Endothelial cell of umbilical vein (primary cell): ENCODE data around the gene GRIK3. TPM values are rescaled to one million over a fixed set of nuclear protein-coding genes. Genes with fewer than 3 reads are reported as not detected.

ENCODE experiments used
- BruUV-seq: library from RNA; stranded (reverse); fragments of 400-500 nt; replicated peaks from 2 replicates; lab custom pipeline; 2021; lab: Mats Ljungman, UMichigan
- CTCF ChIA-PET: fragments of 300-600, 350-600 bp; sonication (Branson Sonifier 250); formaldehyde crosslinking; loops from one replicate; lab custom pipeline; 2021; ENCODE audit warnings: antibody characterized with exemption, inconsistent platforms; lab: Charles Lee
- POLR2A ChIA-PET: fragments of 300-600, 350-600 bp; sonication (Branson Sonifier 250); formaldehyde crosslinking; loops from one replicate; lab custom pipeline; 2021; ENCODE audit warnings: antibody characterized with exemption, inconsistent platforms; lab: Charles Lee
- DNase-seq: peaks from one replicate; pipeline ENCODE4 v3.0.0-alpha.2; 2011; ENCODE audit warnings: low read depth, low spot score
- FAIRE-seq: peaks from 2 replicates; lab custom pipeline; 2011; peaks lifted over from hg19 to GRCh38; lab: Jason Lieb, UNC
- H2AFZ ChIP-seq: 2 replicates; pipeline ENCODE4 v1.6.0; 2012; ENCODE audit warnings: low read depth, low read length, control low read depth, inconsistent platforms
- H3K27ac ChIP-seq: 2 replicates; pipeline ENCODE4 v1.5.1; 2011; ENCODE audit warnings: low read depth, mild to moderate bottlenecking, control low read depth, low read length, moderate library complexity; ENCODE audit not compliant: insufficient read depth
- H3K27me3 ChIP-seq, 2 experiments: 2 replicates each; pipeline versions ENCODE4 v1.6.0 to v1.6.1; 2011; ENCODE audit warnings: low read length in 2 of 2, mixed read lengths in 1 of 2; ENCODE audit not compliant: control insufficient read depth in 2 of 2, insufficient read depth in 2 of 2
- H3K36me3 ChIP-seq, 2 experiments: 2 replicates in 1 of 2; 3 replicates in 1 of 2; pipeline ENCODE4 v1.5.1; 2011; ENCODE audit warnings: low read length in 2 of 2, mild to moderate bottlenecking in 1 of 2, moderate library complexity in 1 of 2; ENCODE audit not compliant: control insufficient read depth in 2 of 2, insufficient read depth in 2 of 2; ENCODE audit errors: extremely low read depth in 1 of 2
- H3K4me1 ChIP-seq: 3 replicates; pipeline ENCODE4 v1.5.1; 2011; ENCODE audit warnings: mild to moderate bottlenecking, low read length; ENCODE audit not compliant: control insufficient read depth, insufficient read depth; ENCODE audit errors: extremely low read depth
- H3K4me2 ChIP-seq: 2 replicates; pipeline ENCODE4 v1.6.1; 2011; ENCODE audit warnings: low read length, control low read depth, mixed read lengths; ENCODE audit not compliant: insufficient read depth
- H3K4me3 ChIP-seq, 3 experiments: fragments of 200-600 bp in 1 of 3; sonication (generic), shearing (Covaris generic) in 1 of 3; replicated peaks in 1 of 3; 2 replicates each; pipeline ENCODE4 v1.5.1; 2011 to 2016; ENCODE audit warnings: control low read depth in 3 of 3, low read length in 3 of 3, mild to moderate bottlenecking in 2 of 3, inconsistent platforms in 1 of 3, low read depth in 1 of 3, moderate library complexity in 1 of 3; ENCODE audit not compliant: insufficient read depth in 1 of 3
- H3K79me2 ChIP-seq: 2 replicates; pipeline ENCODE4 v1.6.0; 2012; ENCODE audit warnings: low read length, inconsistent platforms; ENCODE audit not compliant: control insufficient read depth, insufficient read depth
- H3K9ac ChIP-seq: replicated peaks from 2 replicates; pipeline ENCODE3; 2011; ENCODE audit warnings: low read length, control low read depth; ENCODE audit not compliant: insufficient read depth; ENCODE audit errors: extremely low read depth
- H3K9me1 ChIP-seq: replicated peaks from 3 replicates; pipeline ENCODE4 v1.6.0; 2011; ENCODE audit warnings: mild to moderate bottlenecking, low read length; ENCODE audit not compliant: control insufficient read depth, insufficient read depth; ENCODE audit errors: extremely low read depth
- H3K9me3 ChIP-seq: replicated peaks from 2 replicates; pipeline ENCODE4 v1.5.1; 2012; ENCODE audit warnings: low read length, inconsistent platforms; ENCODE audit not compliant: control insufficient read depth, insufficient read depth
- H4K20me1 ChIP-seq: replicated peaks from 2 replicates; pipeline ENCODE3; 2011; ENCODE audit warnings: mild to moderate bottlenecking, low read length; ENCODE audit not compliant: control insufficient read depth, insufficient read depth; ENCODE audit errors: extremely low read depth
- CTCF ChIP-seq, 2 donors: IDR thresholded peaks; 1 replicate in 1 of 2; 2 replicates in 1 of 2; pipeline ENCODE4 v1.5.1; 2011; ENCODE audit warnings: low read length in 2 of 2, mild to moderate bottlenecking in 2 of 2, moderate library complexity in 2 of 2, control low read depth in 1 of 2, inconsistent platforms in 1 of 2, low read depth in 1 of 2; ENCODE audit not compliant: insufficient read depth in 1 of 2; ENCODE audit errors: extremely low read depth in 1 of 2
- EZH2 ChIP-seq: IDR thresholded peaks from 2 replicates; pipeline ENCODE4 v1.6.1; 2012; ENCODE audit warnings: borderline replicate concordance, low read depth, mild to moderate bottlenecking, moderate library complexity, low read length, inconsistent platforms; ENCODE audit not compliant: severe bottlenecking
- FOS ChIP-seq: IDR thresholded peaks from 2 replicates; pipeline ENCODE4 v1.6.1; 2011; ENCODE audit warnings: mild to moderate bottlenecking, low read length, moderate library complexity, borderline replicate concordance; ENCODE audit not compliant: insufficient read depth
- GATA2 ChIP-seq: IDR thresholded peaks from 2 replicates; pipeline ENCODE4 v1.7.0; 2011; ENCODE audit warnings: low read depth, mild to moderate bottlenecking, moderate library complexity, mixed read lengths, low read length; ENCODE audit not compliant: insufficient read length, insufficient read depth
- JUN ChIP-seq: IDR thresholded peaks from 2 replicates; pipeline ENCODE4 v1.6.1; 2011; ENCODE audit warnings: borderline replicate concordance, low read depth; ENCODE audit not compliant: insufficient read length, insufficient read depth
- MYC ChIP-seq: IDR thresholded peaks from one replicate; pipeline ENCODE4 v1.6.1; 2011; ENCODE audit warnings: mild to moderate bottlenecking, low read depth, low read length
- POLR2A ChIP-seq: IDR thresholded peaks from 2 replicates; pipeline ENCODE4 v1.6.1; 2012; ENCODE audit warnings: low read depth, mild to moderate bottlenecking, control low read depth, low read length
- POLR2AphosphoS5 ChIP-seq: IDR thresholded peaks from 2 replicates; pipeline ENCODE4 v1.6.1; 2012; ENCODE audit warnings: low read depth, mild to moderate bottlenecking, control low read depth, low read length, moderate library complexity; ENCODE audit not compliant: insufficient read depth
- dilution Hi-C: fragments of 300-500 bp; cut with MboI; formaldehyde crosslinking; loops from one replicate; pipeline ENCODE4 v1.15.0; 2019; ENCODE audit warnings: low sequenced_read_pairs; ENCODE audit not compliant: extremely low pct_ligation_motif_present
- intact Hi-C: fragments of 100-400 bp; cut with micrococcal nuclease; formaldehyde crosslinking; loops from one replicate; pipeline ENCODE4 v1.10.0; 2022
- polyA plus RNA-seq, 4 experiments: library from polyadenylated mRNA; depleted of rRNA in 3 of 4; stranded (reverse) in 3 of 4; unstranded in 1 of 4; fragments of >200 nt; gene quantifications; 2 replicates each; pipeline versions ENCODE4 v1.2.1 to v1.2.3, GENCODE V29; 2011 to 2012; ENCODE audit warnings: missing spikeins in 1 of 4
- total RNA-seq: library from RNA; stranded (reverse); gene quantifications from 2 replicates; pipeline ENCODE4 v1.2.3, GENCODE V29; 2021
- TF ChIP-seq, protein P1 (sequence below): IDR thresholded peaks from 2 replicates; pipeline ENCODE4 v1.6.1; 2011; ENCODE audit not compliant: insufficient read depth, insufficient read length

Gene GRIK3
- total and polyA plus RNA-seq, 2 donors (not counting 3 experiments of a cell fraction or from before 2014, with no cell fraction given), result not detected

DNA sequence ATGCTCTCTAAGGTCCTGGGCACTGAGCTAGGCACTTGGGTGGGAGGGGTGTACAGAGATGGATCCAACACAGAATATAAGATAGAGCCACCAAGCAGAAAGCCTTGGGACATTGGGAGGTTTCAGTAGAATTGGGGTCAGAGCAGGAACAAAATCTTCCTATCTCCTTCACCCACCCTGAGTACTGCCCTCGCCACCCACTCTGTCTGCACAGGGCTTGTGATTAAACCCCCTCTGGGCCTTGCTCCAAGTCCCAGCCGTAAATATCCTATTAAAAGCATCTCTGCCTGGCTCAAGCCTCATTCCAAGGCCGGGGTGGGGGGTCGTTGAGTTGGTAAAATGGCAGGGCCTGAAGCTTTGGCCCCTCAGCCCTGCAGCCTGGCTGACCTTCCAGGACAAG lies 166.7 kb downstream of the GRIK3 start:
- CTCF ChIA-PET, result no interaction called here
- Histone ChIP-seq H3K79me2 (no peaks in the 10 kb centered on the region), H3K27ac (no peak overlapping the region), H3K4me1 (no peaks in the 10 kb centered on the region), H3K9me3 (no peaks in the 10 kb centered on the region), H3K27me3 (no peaks in the 10 kb centered on the region), H2AFZ (no peak overlapping the region), H4K20me1 (no peaks in the 10 kb centered on the region), H3K4me3 (no peak overlapping the region), H3K4me2 (no peak overlapping the region), H3K9ac (no peak overlapping the region), H3K9me1 (no peaks in the 10 kb centered on the region), H3K36me3 (no peaks in the 10 kb centered on the region)
- dilution Hi-C loops, result no loop called here
- no TSS peak for BruUV-seq
- FAIRE-seq (no peak), DNase-seq (no peak)
- no peak for TF ChIP-seq EZH2
- TF ChIP-seq POLR2AphosphoS5, result no peak
- no peak for TF ChIP-seq MYC
- no peak for TF ChIP-seq FOS
- TF ChIP-seq, protein P1, sequence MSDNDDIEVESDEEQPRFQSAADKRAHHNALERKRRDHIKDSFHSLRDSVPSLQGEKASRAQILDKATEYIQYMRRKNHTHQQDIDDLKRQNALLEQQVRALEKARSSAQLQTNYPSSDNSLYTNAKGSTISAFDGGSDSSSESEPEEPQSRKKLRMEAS, result no peak
- intact Hi-C loops, result loop anchor here (10.0 kb wide), 1 partner anchor 163 kb away; no protein-coding TSS in a partner anchor
- POLR2A ChIA-PET, result no interaction called here

DNA sequence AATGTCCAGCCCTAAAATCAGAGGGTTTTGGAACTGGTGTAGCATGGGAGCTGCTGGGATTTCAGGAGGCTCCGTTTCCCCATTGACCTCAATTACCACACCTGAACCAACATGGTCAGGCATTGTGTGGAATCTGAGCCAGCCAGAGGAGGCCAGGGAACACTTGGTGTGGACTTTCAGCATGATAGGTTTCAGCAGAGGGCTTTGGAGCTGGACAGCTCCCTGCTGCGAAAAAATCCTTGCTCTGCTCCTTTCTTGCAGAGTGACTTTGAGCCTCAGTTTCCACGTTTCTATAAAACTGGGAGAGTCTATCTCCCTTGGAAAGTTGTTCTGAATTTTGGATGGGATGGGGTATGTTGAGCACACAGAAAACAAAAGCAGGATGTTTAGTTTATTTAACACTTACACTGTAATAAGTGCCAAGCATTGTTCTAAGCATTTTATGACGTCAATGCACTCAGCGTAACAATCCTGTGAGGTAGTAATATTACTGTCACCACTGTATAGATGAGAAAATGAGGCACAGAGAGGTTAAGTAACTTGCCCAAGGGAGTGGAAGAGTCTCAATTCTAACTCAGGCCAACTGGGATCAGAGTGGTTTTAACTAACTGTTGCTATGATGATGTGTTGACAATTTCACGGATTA lies 168.0 kb downstream of the GRIK3 start:
- TF ChIP-seq MYC, result no peak
- TF ChIP-seq EZH2, result no peak
- TF ChIP-seq FOS, result no peak
- TF ChIP-seq POLR2AphosphoS5, result no peak
- TF ChIP-seq, protein P1, result no peak
- no peak for TF ChIP-seq CTCF (IDR thresholded peaks at IDR 0.05; ENCODE audit: extremely low read depth in 1 of 2, insufficient read depth in 1 of 2, low read depth in 1 of 2, low read length in 2 of 2)
- no peak for TF ChIP-seq GATA2
- no peak for TF ChIP-seq POLR2A
- TF ChIP-seq JUN, result no peak
- Histone ChIP-seq H3K36me3 (no peaks in the 10 kb centered on the region), H2AFZ (no peak overlapping the region), H3K9me1 (no peaks in the 10 kb centered on the region), H3K9me3 (no peaks in the 10 kb centered on the region), H3K27me3 (no peaks in the 10 kb centered on the region), H3K9ac (no peak overlapping the region), H3K4me1 (no peaks in the 10 kb centered on the region), H3K79me2 (no peaks in the 10 kb centered on the region), H3K27ac (no peak overlapping the region), H3K4me3 (no peak overlapping the region), H3K4me2 (no peak overlapping the region), H4K20me1 (no peaks in the 10 kb centered on the region)
- DNase-seq, result no peak
- no peak for FAIRE-seq
- ChIA-PET CTCF (no interaction called here), POLR2A (no interaction called here)
- intact Hi-C loops, result loop anchor here (10.0 kb wide), 1 partner anchor 161 kb away; no protein-coding TSS in a partner anchor
- dilution Hi-C loops, result no loop called here
- no TSS peak for BruUV-seq
